HEK293 (cell line): ENCODE results near the gene WFDC1.

Source experiments
- CTCF ChIA-PET: fragments of 350-600 bp; formaldehyde crosslinking; extraction: SDS; loops from one replicate; lab custom pipeline; 2021; ENCODE audit warnings: antibody characterized with exemption; lab: Yijun Ruan, JAX
- POLR2A ChIA-PET: fragments of 300-600 bp; formaldehyde crosslinking; extraction: SDS; loops from one replicate; lab custom pipeline; 2020; ENCODE audit warnings: antibody characterized with exemption, inconsistent platforms; lab: Yijun Ruan, JAX
- H3K27ac ChIP-seq: fragments of 200-500 bp; sonication (Bioruptor generic); 2 replicates; pipeline ENCODE4 v1.5.1; 2014; ENCODE audit warnings: low read depth, low read length, control low read depth, inconsistent platforms; ENCODE audit errors: extremely low read depth
- H3K36me3 ChIP-seq, 2 experiments: fragments of 200-500 bp in 1 of 2; sonication (Bioruptor generic) in 1 of 2; 1 replicate in 1 of 2; 2 replicates in 1 of 2; pipeline ENCODE4 v1.5.1; 2014 to 2017; ENCODE audit warnings: inconsistent platforms in 2 of 2, low read length in 2 of 2; ENCODE audit not compliant: control insufficient read depth in 2 of 2, insufficient read depth in 1 of 2
- H3K4me1 ChIP-seq: fragments of 200-500 bp; sonication (Bioruptor generic); 2 replicates; pipeline ENCODE4 v1.5.1; 2014; ENCODE audit warnings: mild to moderate bottlenecking, low read length, inconsistent platforms; ENCODE audit not compliant: control insufficient read depth, insufficient read depth
- H3K4me3 ChIP-seq: 2 replicates; pipeline ENCODE4 v1.5.1; 2011; ENCODE audit warnings: low read depth, mild to moderate bottlenecking, control low read depth, low read length, moderate library complexity
- H3K9me3 ChIP-seq: fragments of 200-500 bp; sonication (Bioruptor generic); 2 replicates; pipeline ENCODE4 v1.5.1; 2014; ENCODE audit warnings: low read depth, low read length, inconsistent platforms; ENCODE audit not compliant: control insufficient read depth, insufficient read depth
- BCL11B ChIP-seq: fragments of 450-650 bp; formaldehyde crosslinking; IDR thresholded peaks from 2 replicates; pipeline ENCODE4 v1.5.1; 2016; ENCODE audit warnings: low read depth, missing biosample characterization, missing genetic modification characterization
- CTCF ChIP-seq: fragments of 450-650 bp; formaldehyde crosslinking; IDR thresholded peaks from 2 replicates; pipeline ENCODE4 v1.5.1; 2016; ENCODE audit warnings: missing biosample characterization, missing genetic modification characterization
- GLIS1 ChIP-seq: fragments of 450-650 bp; formaldehyde crosslinking; IDR thresholded peaks from 2 replicates; pipeline ENCODE4 v1.5.1; 2016; ENCODE audit warnings: missing biosample characterization, missing genetic modification characterization
- KLF10 ChIP-seq: fragments of 450-650 bp; IDR thresholded peaks from 2 replicates; pipeline ENCODE4 v1.5.1; 2018; ENCODE audit warnings: missing biosample characterization, mild to moderate bottlenecking, missing genetic modification characterization
- PRDM1 ChIP-seq: fragments of 450-650 bp; formaldehyde crosslinking; IDR thresholded peaks from 2 replicates; pipeline ENCODE4; 2016; ENCODE audit warnings: missing biosample characterization, missing genetic modification characterization
- SCRT1 ChIP-seq: fragments of 450-650 bp; formaldehyde crosslinking; IDR thresholded peaks from 2 replicates; pipeline ENCODE4 v1.5.1; 2016; ENCODE audit warnings: missing biosample characterization, missing genetic modification characterization, borderline replicate concordance
- ZBTB21 ChIP-seq: fragments of 450-650 bp; formaldehyde crosslinking; IDR thresholded peaks from 2 replicates; pipeline ENCODE4 v1.5.1; 2017; ENCODE audit warnings: missing biosample characterization, missing genetic modification characterization
- ZEB2 ChIP-seq: fragments of 450-650 bp; formaldehyde crosslinking; IDR thresholded peaks from 2 replicates; pipeline ENCODE4 v1.5.1; 2016; ENCODE audit warnings: missing biosample characterization, missing genetic modification characterization
- ZNF138 ChIP-seq: fragments of 450-650 bp; formaldehyde crosslinking; IDR thresholded peaks from 2 replicates; pipeline ENCODE4 v1.5.1; 2016; ENCODE audit warnings: missing biosample characterization, missing genetic modification characterization, borderline replicate concordance
- ZNF202 ChIP-seq: fragments of 450-650 bp; formaldehyde crosslinking; IDR thresholded peaks from 2 replicates; pipeline ENCODE4 v1.5.1; 2016; ENCODE audit warnings: missing biosample characterization, missing genetic modification characterization, borderline replicate concordance
- ZNF23 ChIP-seq: fragments of 450-650 bp; formaldehyde crosslinking; IDR thresholded peaks from 2 replicates; pipeline ENCODE4 v1.5.1; 2016; ENCODE audit warnings: missing biosample characterization, missing genetic modification characterization, borderline replicate concordance
- ZNF335 ChIP-seq: fragments of 450-650 bp; formaldehyde crosslinking; conservative IDR thresholded peaks from 2 replicates; pipeline ENCODE4 v1.5.1; 2016; ENCODE audit warnings: missing biosample characterization, missing genetic modification characterization
- ZNF37A ChIP-seq: fragments of 450-650 bp; IDR thresholded peaks from 2 replicates; pipeline ENCODE4 v1.5.1; 2018; ENCODE audit warnings: missing biosample characterization, missing genetic modification characterization
- ZNF654 ChIP-seq: fragments of 450-650 bp; formaldehyde crosslinking; IDR thresholded peaks from 2 replicates; pipeline ENCODE4 v1.5.1; 2016; ENCODE audit warnings: low read depth, missing biosample characterization, missing genetic modification characterization
- ZNF658 ChIP-seq: fragments of 450-650 bp; formaldehyde crosslinking; IDR thresholded peaks from 2 replicates; pipeline ENCODE4; 2016; ENCODE audit warnings: missing biosample characterization, missing genetic modification characterization
- ZNF677 ChIP-seq: fragments of 450-650 bp; IDR thresholded peaks from 2 replicates; pipeline ENCODE4 v1.5.0; 2018; ENCODE audit warnings: missing biosample characterization, mild to moderate bottlenecking, missing genetic modification characterization, moderate library complexity
- ZNF785 ChIP-seq: fragments of 450-650 bp; formaldehyde crosslinking; IDR thresholded peaks from 2 replicates; pipeline ENCODE4 v1.5.1; 2016; ENCODE audit warnings: missing biosample characterization, missing genetic modification characterization
- ZNF843 ChIP-seq: fragments of 450-650 bp; formaldehyde crosslinking; IDR thresholded peaks from 2 replicates; pipeline ENCODE4 v1.5.1; 2016; ENCODE audit warnings: missing biosample characterization, missing genetic modification characterization
- TF ChIP-seq, protein P1 (sequence below): fragments of 450-650 bp; formaldehyde crosslinking; IDR thresholded peaks from 2 replicates; pipeline ENCODE4; 2016; ENCODE audit warnings: missing biosample characterization, missing genetic modification characterization
- TF ChIP-seq, protein P2 (sequence below): fragments of 450-650 bp; formaldehyde crosslinking; IDR thresholded peaks from 2 replicates; pipeline ENCODE4 v1.5.1; 2016; ENCODE audit warnings: missing biosample characterization, missing genetic modification characterization
- TF ChIP-seq, protein P3 (sequence below): fragments of 450-650 bp; formaldehyde crosslinking; IDR thresholded peaks from 2 replicates; pipeline ENCODE4 v1.5.1; 2016; ENCODE audit warnings: missing biosample characterization, missing genetic modification characterization
- TF ChIP-seq, protein P4 (sequence below): fragments of 450-650 bp; formaldehyde crosslinking; IDR thresholded peaks from 2 replicates; pipeline ENCODE4 v1.5.1; 2016; ENCODE audit warnings: missing biosample characterization, missing genetic modification characterization
- TF ChIP-seq, protein P5 (sequence below): fragments of 450-650 bp; formaldehyde crosslinking; IDR thresholded peaks from 2 replicates; pipeline ENCODE4 v1.5.1; 2017; ENCODE audit warnings: missing biosample characterization, missing genetic modification characterization
- TF ChIP-seq, protein P6 (sequence below): fragments of 450-650 bp; formaldehyde crosslinking; IDR thresholded peaks from 2 replicates; pipeline ENCODE4 v1.5.1; 2016; ENCODE audit warnings: missing biosample characterization, missing genetic modification characterization

WFDC1 gene

GRCh38 chr16:84378567-84378966 is 83.9 kb downstream of the WFDC1 start (continued):
- no peak for TF ChIP-seq KLF10 (tag by site-specific recombination)
- TF ChIP-seq ZNF654 (tag by site-specific recombination): no peak
- TF ChIP-seq BCL11B (tag by site-specific recombination): no peak
- TF ChIP-seq, protein P1, sequence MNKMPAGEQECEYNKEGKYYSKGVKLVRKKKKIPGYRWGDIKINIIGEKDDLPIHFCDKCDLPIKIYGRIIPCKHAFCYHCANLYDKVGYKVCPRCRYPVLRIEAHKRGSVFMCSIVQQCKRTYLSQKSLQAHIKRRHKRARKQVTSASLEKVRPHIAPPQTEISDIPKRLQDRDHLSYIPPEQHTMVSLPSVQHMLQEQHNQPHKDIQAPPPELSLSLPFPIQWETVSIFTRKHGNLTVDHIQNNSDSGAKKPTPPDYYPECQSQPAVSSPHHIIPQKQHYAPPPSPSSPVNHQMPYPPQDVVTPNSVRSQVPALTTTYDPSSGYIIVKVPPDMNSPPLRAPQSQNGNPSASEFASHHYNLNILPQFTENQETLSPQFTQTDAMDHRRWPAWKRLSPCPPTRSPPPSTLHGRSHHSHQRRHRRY (tag by site-specific recombination): no peak
- TF ChIP-seq, protein P2, sequence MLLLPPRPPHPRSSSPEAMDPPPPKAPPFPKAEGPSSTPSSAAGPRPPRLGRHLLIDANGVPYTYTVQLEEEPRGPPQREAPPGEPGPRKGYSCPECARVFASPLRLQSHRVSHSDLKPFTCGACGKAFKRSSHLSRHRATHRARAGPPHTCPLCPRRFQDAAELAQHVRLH (tag by site-specific recombination): no peak
- TF ChIP-seq ZNF677: no peak
- TF ChIP-seq, protein P3, sequence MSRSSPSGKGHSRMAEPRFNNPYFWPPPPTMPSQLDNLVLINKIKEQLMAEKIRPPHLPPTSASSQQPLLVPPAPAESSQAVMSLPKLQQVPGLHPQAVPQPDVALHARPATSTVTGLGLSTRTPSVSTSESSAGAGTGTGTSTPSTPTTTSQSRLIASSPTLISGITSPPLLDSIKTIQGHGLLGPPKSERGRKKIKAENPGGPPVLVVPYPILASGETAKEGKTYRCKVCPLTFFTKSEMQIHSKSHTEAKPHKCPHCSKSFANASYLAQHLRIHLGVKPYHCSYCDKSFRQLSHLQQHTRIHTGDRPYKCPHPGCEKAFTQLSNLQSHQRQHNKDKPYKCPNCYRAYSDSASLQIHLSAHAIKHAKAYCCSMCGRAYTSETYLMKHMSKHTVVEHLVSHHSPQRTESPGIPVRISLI: no peak
- no peak for TF ChIP-seq ZNF785
- TF ChIP-seq, protein P4, sequence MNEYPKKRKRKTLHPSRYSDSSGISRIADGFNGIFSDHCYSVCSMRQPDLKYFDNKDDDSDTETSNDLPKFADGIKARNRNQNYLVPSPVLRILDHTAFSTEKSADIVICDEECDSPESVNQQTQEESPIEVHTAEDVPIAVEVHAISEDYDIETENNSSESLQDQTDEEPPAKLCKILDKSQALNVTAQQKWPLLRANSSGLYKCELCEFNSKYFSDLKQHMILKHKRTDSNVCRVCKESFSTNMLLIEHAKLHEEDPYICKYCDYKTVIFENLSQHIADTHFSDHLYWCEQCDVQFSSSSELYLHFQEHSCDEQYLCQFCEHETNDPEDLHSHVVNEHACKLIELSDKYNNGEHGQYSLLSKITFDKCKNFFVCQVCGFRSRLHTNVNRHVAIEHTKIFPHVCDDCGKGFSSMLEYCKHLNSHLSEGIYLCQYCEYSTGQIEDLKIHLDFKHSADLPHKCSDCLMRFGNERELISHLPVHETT (tag by site-specific recombination): no peak
- TF ChIP-seq ZBTB21 (tag by site-specific recombination): no peak
- TF ChIP-seq SCRT1 (tag by site-specific recombination): no peak

GRCh38 chr16:84379008-84379708 is 84.5 kb downstream of the WFDC1 start:
- Histone ChIP-seq H3K9me3 (no peaks in the 10 kb centered on the region), H3K36me3 (no peaks in the 10 kb centered on the region), H3K4me3 (no peak overlapping the region), H3K4me1 (no peaks in the 10 kb centered on the region), H3K27ac (no peak overlapping the region)
- CTCF ChIA-PET: interaction anchor here (0.9 kb wide), 1 partner anchor 636 kb away, joined by 3 read pairs; no protein-coding TSS in a partner anchor
- POLR2A ChIA-PET: interaction anchor here (0.7 kb wide), 1 partner anchor 1144 kb away, joined by 9 read pairs; no protein-coding TSS in a partner anchor
- TF ChIP-seq ZNF335 (no peak), ZNF23 (tag by site-specific recombination) (no peak), ZNF658 (no peak), ZNF37A (no peak), GLIS1 (tag by site-specific recombination) (no peak), ZNF138 (tag by site-specific recombination) (no peak), ZNF843 (tag by site-specific recombination) (no peak), CTCF (tag by site-specific recombination) (no peak), ZEB2 (tag by site-specific recombination) (no peak), PRDM1 (tag by site-specific recombination) (0 out of 2 replicates have a peak, but pooled peaks have one; percentile 19), ZNF202 (tag by site-specific recombination) (no peak)
- TF ChIP-seq, protein P5, sequence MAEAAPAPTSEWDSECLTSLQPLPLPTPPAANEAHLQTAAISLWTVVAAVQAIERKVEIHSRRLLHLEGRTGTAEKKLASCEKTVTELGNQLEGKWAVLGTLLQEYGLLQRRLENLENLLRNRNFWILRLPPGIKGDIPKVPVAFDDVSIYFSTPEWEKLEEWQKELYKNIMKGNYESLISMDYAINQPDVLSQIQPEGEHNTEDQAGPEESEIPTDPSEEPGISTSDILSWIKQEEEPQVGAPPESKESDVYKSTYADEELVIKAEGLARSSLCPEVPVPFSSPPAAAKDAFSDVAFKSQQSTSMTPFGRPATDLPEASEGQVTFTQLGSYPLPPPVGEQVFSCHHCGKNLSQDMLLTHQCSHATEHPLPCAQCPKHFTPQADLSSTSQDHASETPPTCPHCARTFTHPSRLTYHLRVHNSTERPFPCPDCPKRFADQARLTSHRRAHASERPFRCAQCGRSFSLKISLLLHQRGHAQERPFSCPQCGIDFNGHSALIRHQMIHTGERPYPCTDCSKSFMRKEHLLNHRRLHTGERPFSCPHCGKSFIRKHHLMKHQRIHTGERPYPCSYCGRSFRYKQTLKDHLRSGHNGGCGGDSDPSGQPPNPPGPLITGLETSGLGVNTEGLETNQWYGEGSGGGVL (tag by site-specific recombination): peak; percentile 56
- TF ChIP-seq, protein P6, sequence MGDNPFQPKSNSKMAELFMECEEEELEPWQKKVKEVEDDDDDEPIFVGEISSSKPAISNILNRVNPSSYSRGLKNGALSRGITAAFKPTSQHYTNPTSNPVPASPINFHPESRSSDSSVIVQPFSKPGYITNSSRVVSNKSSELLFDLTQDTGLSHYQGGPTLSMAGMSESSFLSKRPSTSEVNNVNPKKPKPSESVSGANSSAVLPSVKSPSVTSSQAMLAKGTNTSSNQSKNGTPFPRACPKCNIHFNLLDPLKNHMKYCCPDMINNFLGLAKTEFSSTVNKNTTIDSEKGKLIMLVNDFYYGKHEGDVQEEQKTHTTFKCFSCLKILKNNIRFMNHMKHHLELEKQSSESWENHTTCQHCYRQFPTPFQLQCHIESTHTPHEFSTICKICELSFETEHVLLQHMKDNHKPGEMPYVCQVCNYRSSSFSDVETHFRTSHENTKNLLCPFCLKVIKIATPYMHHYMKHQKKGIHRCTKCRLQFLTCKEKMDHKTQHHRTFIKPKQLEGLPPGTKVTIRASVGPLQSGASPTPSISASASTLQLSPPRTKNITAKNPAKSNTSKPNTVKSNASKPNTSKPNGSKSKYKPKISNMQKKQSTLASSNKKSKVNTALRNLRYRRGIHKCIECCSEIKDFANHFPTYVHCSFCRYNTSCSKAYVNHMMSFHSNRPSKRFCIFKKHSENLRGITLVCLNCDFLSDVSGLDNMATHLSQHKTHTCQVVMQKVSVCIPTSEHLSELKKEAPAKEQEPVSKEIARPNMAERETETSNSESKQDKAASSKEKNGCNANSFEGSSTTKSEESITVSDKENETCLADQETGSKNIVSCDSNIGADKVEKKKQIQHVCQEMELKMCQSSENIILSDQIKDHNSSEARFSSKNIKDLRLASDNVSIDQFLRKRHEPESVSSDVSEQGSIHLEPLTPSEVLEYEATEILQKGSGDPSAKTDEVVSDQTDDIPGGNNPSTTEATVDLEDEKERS (tag by site-specific recombination): no peak
